ENCODE data around the gene ABI2.
"Not testable (repeated sequence)": the region's sequence is repeated elsewhere in the genome, so short reads cannot be mapped to it uniquely, and the experiment has no call there.

The ABI2 gene

GRCh38 chr2:203327901-203328759, at the start of gene ABI2:
ABI2 (plus strand) TSS chr2:203328394; CDS start chr2:203328515, 121 bp downstream.
- peak; percentile 68 to 69 for DNase-seq

- DNase-seq = no peak
These were observed 48.9 kb upstream of the ABI2 start for GRCh38 chr2:203279288-203279687.

- no peak for DNase-seq
These were observed 47.6 kb upstream of the ABI2 start for GRCh38 chr2:203280428-203281064.

GRCh38 chr2:203282101-203282500, 46.1 kb upstream of the ABI2 start:
- DNase-seq = no peak

GRCh38 chr2:203286532-203286931, 41.7 kb upstream of the ABI2 start:
- no peak for DNase-seq

- DNase-seq = no peak
These were observed 26.5 kb upstream of the ABI2 start for GRCh38 chr2:203301667-203302066.

GRCh38 chr2:203302586-203302985, 25.6 kb upstream of the ABI2 start:
- not testable (repeated sequence) for DNase-seq

GRCh38 chr2:203310688-203311436, 17.3 kb upstream of the ABI2 start:
- DNase-seq = no peak

GRCh38 chr2:203326356-203326755, 1.8 kb upstream of the ABI2 start:
- no peak for DNase-seq

- no peak for DNase-seq
These were observed 653 bp upstream of the ABI2 start for GRCh38 chr2:203327582-203327900.

GRCh38 chr2:203328760-203329540, 756 bp downstream of the ABI2 start:
- no peak for DNase-seq

GRCh38 chr2:203330434-203330833, 2.2 kb downstream of the ABI2 start:
- DNase-seq = no peak

- no peak for DNase-seq
These were observed 10.1 kb downstream of the ABI2 start for GRCh38 chr2:203338322-203338721.

- DNase-seq = no peak
These were observed 12.7 kb downstream of the ABI2 start for GRCh38 chr2:203340791-203341487.

GRCh38 chr2:203341741-203342310, 13.6 kb downstream of the ABI2 start:
- no peak for DNase-seq

- not testable (repeated sequence) for DNase-seq
These were observed 14.2 kb downstream of the ABI2 start for GRCh38 chr2:203342374-203342773.

- DNase-seq = no peak
These were observed 16.5 kb downstream of the ABI2 start for GRCh38 chr2:203344667-203345066.

GRCh38 chr2:203346612-203347011, 18.4 kb downstream of the ABI2 start:
- no peak for DNase-seq

GRCh38 chr2:203347375-203347774, 19.2 kb downstream of the ABI2 start:
- DNase-seq = no peak

- no peak for DNase-seq
These were observed 24.5 kb downstream of the ABI2 start for GRCh38 chr2:203352604-203353255.

GRCh38 chr2:203354966-203355365, 26.8 kb downstream of the ABI2 start:
- no peak for DNase-seq

Measured in NCI-H187 (cell line).